GM19468 (cell line): ENCODE data around the gene SIM2.

Experiments
- ATAC-seq: cut with Tn5 transposase; IDR thresholded peaks from one replicate; pipeline ENCODE4 v1.9.1; 2021; ENCODE audit warnings: mild to moderate bottlenecking, moderate library complexity, moderate number of reproducible peaks; ENCODE audit not compliant: unreplicated experiment; ENCODE audit errors: extremely low read depth

Gene SIM2

GRCh38 chr21:36684957-36685714 lies 13.8 kb upstream of the SIM2 start:
- no peak for ATAC-seq

GRCh38 chr21:36686955-36687354 lies 12.0 kb upstream of the SIM2 start:
- no peak for ATAC-seq

- ATAC-seq: no peak
Observed at GRCh38 chr21:36688324-36688723, 10.6 kb upstream of the SIM2 start.

- ATAC-seq: no peak
Observed at GRCh38 chr21:36689324-36689723, 9.6 kb upstream of the SIM2 start.

- no peak for ATAC-seq
Observed at GRCh38 chr21:36690628-36691554, 8.0 kb upstream of the SIM2 start.

- ATAC-seq: no peak
Observed at GRCh38 chr21:36691555-36692041, 7.3 kb upstream of the SIM2 start.

- no peak for ATAC-seq
Observed at GRCh38 chr21:36692114-36692834, 6.6 kb upstream of the SIM2 start.

- no peak for ATAC-seq
Observed at GRCh38 chr21:36692835-36693488, 6.0 kb upstream of the SIM2 start.

GRCh38 chr21:36693489-36694030 lies 5.4 kb upstream of the SIM2 start:
- no peak for ATAC-seq

GRCh38 chr21:36694031-36694515 lies 4.8 kb upstream of the SIM2 start:
- ATAC-seq: no peak

GRCh38 chr21:36694593-36695282 lies 4.2 kb upstream of the SIM2 start:
- no peak for ATAC-seq

GRCh38 chr21:36695283-36695634 lies 3.7 kb upstream of the SIM2 start:
- no peak for ATAC-seq

- ATAC-seq: no peak
Observed at GRCh38 chr21:36695671-36696389, 3.1 kb upstream of the SIM2 start.

- no peak for ATAC-seq
Observed at GRCh38 chr21:36696390-36697059, 2.4 kb upstream of the SIM2 start.

GRCh38 chr21:36697060-36697850 lies 1.7 kb upstream of the SIM2 start:
- no peak for ATAC-seq

- ATAC-seq: no peak
Observed at GRCh38 chr21:36697851-36698384, 997 bp upstream of the SIM2 start.
